Esophagus muscularis mucosa (tissue), 4 donors: Measurements from ENCODE around the gene NDUFS5.

Source experiments
- EP300 ChIP-seq: sonication (generic); formaldehyde crosslinking; IDR thresholded peaks from one replicate; pipeline ENCODE4 v1.6.1; 2017; ENCODE audit warnings: antibody characterized with exemption
- POLR2A ChIP-seq: fragments of 450-650 bp; IDR thresholded peaks from one replicate; pipeline ENCODE4 v1.6.1; 2017; ENCODE audit warnings: antibody characterized with exemption, moderate library complexity, mild to moderate bottlenecking, low read depth
- TF ChIP-seq, protein P1 (sequence below), 3 experiments: fragments of 200-600 bp in 2 of 3; fragments of 450-650 bp in 1 of 3; sonication (generic) in 2 of 3; IDR thresholded peaks; one replicate each; pipeline ENCODE4 v1.5.1; 2017 to 2019; ENCODE audit warnings: antibody characterized with exemption in 3 of 3, mild to moderate bottlenecking in 2 of 3, moderate library complexity in 1 of 3

DNA sequence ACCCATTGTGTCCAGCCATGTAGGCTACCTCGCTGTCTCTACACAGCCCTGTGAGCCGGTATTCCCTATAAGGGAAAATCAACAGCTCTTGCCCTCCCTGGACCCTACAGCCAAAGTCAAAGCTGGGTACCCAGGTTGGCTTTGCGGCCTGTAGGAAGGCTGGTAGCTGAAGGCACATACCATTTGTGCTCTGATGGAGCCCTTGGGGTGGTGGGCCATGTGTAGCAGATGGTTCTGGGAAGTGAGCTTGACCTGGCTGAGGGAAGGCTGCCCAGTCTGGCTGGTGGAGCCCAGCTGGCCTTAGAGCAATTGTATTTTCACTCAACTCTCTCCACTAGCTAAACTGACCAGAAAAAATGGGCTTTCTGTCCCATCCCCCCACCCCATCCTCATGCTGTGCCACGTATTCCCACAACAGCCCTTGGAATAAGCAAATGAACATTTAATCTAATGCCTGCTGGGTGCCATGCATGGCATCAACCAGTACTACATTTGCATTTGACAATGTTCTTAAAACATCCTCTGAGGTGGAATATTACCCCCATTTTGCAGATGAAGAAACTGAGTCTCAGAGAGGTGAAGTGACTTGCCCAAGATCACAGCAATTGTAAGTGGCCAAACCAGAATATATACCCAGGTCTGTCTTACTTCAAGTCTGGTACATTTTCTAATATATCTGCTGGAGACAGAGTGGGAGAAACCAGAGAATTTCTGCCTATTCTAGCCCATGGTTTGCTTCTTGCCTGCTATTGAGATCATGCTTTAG is 56.8 kb downstream of the NDUFS5 start:
- TF ChIP-seq, protein P1, sequence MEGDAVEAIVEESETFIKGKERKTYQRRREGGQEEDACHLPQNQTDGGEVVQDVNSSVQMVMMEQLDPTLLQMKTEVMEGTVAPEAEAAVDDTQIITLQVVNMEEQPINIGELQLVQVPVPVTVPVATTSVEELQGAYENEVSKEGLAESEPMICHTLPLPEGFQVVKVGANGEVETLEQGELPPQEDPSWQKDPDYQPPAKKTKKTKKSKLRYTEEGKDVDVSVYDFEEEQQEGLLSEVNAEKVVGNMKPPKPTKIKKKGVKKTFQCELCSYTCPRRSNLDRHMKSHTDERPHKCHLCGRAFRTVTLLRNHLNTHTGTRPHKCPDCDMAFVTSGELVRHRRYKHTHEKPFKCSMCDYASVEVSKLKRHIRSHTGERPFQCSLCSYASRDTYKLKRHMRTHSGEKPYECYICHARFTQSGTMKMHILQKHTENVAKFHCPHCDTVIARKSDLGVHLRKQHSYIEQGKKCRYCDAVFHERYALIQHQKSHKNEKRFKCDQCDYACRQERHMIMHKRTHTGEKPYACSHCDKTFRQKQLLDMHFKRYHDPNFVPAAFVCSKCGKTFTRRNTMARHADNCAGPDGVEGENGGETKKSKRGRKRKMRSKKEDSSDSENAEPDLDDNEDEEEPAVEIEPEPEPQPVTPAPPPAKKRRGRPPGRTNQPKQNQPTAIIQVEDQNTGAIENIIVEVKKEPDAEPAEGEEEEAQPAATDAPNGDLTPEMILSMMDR (IDR thresholded peaks at IDR 0.05): no peak
- no peak for TF ChIP-seq EP300
- no peak for TF ChIP-seq POLR2A
